GM19397 (cell line): ENCODE results near the gene GLDN.
"Not testable (repeated sequence)": the region's sequence is repeated elsewhere in the genome, so short reads cannot be mapped to it uniquely, and the experiment has no call there.

Experiments
- ATAC-seq: cut with Tn5 transposase; IDR thresholded peaks from one replicate; pipeline ENCODE4 v1.9.1; 2021; ENCODE audit warnings: mild to moderate bottlenecking, moderate library complexity; ENCODE audit not compliant: unreplicated experiment

The GLDN gene

DNA sequence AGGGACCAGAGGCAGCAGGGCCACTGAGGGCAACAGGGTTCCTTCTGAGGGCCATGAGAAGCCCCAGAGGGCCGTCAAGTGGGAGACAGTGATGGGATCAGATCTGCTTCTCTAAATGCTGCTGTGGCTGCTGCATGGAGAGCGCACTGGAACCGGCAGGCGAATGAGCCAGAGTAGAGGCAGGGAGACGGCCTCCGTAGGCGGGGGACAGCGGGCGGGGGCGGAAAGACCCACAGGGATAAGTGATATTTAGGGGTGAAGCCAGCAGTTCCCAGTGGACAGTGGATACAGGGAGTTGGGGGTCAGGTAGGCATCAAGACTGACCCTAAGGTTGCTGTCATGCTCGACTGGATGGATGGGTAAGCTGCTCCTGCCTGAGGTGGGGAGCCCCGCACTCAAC is 45.0 kb downstream of the GLDN start:
- ATAC-seq: no peak

DNA sequence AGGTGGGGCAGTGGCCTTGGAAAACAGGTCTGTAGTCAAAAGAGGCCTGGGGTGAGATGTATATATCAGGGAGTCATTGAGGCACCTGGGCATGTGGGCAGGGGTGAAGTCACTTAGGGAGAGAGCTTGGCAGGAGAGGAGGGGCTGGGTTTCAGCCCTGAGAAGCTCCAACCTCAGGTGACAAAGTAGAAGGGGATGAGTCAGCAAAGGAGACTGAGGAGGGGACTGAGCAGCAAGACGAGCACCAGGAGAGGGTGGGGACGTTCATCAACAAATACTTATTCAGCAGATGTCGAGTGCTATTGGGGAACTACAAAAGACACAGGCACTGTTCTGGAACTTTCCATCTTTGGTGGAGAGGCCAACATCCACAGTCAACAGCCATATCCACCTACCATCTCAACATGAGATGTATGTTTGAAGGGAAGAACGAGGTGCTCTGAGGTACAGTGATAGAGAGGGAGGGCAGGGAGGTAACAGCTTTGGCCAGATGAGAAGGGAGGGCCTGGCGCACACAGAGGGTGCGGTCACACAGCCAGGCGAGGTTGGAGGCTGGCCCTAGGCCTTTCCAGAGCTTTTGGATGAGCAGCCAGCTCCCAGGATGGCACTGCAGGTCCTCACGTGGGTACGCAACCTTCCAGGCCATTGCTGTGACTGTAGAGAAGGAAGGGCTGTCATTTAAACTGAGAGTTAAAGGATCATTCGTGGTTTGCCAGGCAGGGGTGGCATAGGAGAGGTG is 45.7 kb downstream of the GLDN start:
- ATAC-seq: no peak

DNA sequence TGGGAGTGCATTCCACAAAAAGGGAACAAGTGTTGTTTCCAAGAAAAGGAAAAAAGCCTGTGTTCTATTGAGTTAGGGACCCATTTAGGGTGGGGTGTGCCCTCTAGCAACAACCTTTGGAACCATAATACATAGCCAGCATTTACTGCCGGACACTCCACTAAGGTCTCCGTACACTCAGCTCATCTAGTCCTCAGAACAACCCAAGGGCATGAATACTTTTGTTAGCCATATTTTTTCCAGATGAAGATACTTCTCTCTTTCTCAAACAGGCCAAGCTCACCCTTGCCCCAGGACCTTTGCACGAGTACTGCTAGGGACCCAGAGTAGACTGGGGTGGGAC is 46.2 kb downstream of the GLDN start:
- no peak for ATAC-seq

DNA sequence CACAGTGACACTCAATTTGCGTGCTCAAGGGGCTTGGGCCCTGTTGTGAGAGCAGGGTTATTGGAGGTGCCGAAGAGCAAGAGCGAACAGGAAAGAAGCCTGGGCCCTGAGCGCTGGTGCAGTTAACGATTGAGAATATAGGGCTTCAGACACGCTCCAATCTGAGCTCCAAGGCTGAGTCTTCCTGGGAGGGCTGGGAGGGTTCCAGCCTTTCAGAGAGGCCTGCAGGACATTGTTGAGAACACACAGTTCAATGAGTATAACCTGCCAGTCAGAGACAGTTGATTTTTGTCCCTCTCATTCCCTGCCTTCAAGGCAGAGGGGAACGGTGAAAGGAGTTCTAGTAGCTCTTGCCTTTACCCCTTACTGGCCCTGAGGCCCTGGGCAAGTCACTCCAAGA is 47.3 kb downstream of the GLDN start:
- ATAC-seq: no peak

DNA sequence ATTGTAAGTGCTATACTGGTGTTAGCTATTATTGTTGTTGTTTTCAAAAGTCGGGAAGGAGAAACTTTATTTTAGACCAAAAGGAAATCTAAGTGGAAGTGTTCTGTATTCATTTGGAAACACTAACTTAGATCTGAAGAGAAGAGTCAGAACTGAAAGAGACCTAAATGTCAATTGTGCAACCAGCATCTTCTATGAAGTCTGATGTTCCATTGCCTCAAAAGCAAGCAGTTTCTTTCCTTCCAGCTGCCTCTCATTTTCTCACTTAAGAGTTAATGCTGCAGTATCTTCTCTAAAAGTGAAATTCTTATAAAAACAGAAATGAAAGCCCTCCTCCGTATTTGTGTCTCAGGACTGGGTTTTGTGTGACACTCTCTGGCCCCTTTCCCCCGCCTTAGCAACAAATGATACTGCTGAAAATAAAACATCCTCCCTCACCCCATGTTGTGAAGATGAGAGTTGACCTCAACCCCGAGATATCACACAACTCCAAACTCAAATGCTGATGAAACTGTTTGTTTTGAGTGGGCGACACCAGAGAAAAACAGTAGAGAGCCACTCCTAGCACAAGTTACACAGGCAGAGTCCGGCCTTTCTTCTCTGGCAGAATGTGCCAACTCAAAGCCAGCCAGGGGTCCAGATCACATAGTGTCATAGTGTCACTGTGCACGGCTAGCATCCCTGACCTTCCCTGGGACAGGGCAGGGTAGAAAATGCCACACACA is 48.9 kb downstream of the GLDN start:
- ATAC-seq: no peak

DNA sequence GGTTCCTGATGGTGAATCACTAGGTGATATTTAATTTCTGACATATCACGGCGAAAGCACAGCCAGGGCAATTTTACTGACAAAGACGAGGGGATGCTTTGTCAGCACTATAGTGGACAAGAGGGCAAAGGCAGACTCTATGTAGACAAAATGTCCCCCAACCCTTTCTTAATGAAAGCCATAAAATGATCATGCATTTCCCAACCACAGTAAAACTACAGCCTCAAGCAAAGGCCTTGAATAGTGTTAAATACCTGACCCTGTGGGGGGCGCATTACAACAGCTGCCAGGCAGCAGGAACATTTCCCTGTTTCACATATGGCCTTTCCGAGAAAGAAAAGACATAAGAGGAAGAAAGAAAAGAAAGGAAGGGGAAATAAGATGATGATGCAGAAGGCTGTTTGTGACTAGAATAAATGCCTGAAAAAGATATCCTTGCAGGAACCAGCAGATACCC is 49.5 kb downstream of the GLDN start:
- ATAC-seq: no peak

DNA sequence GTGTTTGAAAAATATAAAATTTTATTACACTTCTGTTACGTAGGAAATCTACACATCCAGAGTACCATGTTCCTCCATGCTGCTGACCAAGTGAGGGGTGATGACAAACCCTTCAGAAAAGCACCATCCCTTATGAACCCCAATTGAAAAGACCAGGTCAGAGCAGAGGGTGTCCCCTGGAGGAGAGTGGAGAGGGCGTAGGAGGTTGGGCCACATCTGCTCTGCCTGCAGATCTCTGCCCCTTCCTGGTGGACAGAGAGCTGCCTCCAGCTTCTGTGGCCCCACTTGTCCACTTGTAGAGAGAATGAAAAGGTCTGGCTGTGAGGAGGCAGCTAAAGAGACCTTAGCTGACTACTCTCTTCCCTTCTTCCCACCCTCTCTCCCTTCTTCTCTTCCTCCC is 55.5 kb downstream of the GLDN start:
- ATAC-seq: no peak

DNA sequence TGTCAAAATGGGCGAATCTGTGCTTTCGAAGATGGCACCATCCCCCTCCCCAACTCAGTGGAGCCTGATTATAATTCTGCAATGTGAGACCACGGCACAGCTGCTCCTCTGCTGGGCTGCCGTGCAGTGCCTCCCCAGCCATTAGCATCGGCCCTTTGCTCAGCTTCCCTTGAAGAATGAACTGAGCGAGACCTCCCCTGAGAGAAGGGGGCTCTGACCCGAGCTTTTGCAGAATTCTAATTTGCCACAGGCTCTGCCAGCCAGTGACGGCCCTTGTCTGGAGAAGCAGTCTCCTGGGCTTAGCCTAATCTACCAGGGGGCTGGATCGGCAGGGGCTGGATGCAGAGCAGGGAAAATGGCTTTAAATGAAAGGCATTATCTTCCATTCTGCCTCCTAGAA is 57.2 kb downstream of the GLDN start:
- ATAC-seq: no peak

DNA sequence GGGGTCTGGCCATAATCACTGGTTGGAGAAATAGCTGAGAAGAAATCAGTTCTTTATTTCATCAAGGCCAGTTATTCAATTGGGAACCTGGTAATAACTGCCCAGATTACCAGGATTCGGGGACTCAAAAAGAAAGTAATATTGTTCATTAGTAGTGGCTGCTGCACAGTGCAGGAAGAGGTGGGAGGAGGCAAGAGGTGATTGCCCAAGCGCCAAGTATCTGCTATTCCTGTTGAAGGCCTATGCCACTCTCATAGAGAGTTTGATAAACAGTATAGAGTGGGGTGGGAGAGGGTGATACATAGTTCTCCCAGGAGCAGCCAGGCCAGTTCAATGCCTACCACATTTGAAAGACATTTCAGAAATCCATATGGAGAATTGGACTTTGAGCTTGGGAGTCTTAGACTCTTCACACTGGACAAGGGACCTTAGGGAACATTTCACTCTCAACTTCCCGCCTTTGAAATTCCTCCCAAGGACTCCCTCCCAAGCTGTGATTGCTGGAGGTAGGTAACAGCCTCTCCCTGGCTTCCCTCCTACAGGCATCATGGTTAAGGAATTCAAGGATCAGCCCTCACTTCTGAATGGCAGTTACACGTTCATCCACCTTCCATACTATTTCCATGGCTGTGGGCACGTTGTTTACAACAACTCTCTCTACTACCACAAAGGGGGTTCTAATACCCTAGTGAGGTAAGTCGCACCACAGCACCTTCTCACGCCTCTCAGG is 59.8 kb downstream of the GLDN start:
- no peak for ATAC-seq

DNA sequence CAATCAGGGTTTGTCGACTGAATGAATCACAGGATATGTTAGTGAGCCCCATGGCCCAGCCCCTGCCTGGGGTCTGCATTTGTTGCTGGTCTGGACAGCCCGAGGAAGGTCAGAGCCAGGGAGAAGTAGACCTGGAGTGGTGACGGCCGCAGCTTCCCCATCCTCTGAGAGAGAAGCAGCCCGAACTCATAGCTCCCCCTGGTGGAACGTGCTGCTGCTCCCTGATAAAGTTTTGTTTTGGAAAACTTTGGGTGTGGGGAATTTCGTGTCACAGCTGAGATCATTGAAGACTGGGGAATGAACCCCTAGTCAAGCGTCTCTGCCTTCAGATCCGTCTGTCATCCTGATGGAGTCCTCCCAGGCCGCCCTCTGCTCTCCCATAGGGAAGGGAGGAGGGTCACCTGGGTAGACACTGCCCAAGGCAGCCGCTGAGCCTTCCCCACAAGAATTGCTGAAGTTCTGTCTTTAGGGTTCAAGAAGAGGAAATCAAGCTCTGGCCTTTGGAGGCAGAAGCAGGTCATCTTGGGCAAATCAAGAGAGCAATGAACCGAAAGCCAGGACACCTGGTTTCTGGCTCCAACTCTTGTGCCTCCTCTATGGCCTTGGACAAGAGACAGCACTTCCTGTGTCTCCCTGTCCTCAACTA is 60.5 kb downstream of the GLDN start:
- ATAC-seq: no peak

DNA sequence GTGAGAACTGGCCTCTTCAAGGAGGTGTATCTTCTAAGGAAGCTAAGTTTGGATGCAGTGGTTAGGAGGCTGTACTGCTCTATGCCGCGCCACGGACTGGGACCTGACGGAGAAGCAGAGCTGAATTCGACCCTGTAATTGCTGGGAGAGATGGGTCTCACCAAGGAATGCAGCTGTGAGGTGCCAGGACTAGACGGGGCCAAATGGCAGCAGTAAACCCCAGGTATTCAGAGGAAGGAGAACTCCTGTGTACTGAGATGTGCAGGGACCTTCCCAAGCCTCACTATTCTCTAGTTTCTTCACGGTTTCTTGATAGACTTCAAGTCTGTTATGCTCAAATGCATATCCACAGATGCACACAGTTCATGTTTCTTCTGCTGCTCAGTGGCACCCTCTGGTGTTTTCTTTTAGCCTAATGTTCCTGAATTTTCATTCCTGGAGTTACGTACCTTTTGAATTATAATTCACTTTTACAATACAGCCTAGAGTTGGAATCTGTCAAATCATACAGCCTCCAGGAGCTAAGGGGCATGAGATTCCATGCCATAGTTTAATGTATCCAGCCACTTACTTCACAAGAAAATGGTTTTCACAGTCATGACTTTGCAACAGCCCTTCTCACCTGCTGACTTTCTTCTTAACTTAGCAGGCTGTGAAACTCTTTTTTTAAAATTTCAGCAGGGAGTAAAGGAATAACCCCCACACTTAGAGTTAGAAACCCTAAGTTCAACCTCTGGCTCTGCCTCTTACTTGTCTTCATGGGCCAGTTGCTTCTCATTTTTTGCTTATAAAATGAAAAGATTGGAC is 61.8 kb downstream of the GLDN start:
- ATAC-seq: no peak

DNA sequence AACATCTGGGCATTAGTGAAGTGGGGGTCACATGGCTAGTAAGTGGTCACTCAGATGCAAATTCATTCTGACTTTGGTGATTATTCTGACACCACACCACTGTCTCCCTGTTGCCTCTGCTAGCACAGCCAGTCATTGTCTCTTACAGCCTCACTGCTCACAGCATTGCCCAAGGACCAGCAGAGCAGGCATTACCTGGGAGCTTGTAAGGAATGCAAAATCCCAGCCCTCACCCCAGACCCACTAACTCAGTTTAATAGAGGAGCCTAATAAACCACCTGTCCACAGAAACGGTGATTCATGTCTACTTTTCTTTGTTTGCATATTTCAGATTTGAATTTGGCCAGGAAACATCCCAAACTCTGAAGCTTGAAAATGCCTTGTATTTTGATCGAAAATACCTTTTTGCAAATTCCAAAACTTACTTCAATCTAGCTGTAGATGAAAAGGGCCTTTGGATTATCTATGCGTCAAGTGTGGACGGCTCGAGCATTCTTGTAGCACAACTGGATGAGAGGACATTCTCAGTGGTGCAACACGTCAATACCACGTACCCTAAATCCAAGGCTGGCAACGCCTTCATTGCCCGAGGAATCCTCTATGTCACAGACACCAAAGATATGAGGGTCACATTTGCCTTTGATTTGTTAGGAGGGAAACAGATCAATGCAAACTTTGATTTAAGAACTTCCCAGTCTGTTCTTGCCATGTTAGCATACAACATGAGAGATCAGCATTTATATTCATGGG is 62.7 kb downstream of the GLDN start:
- ATAC-seq: no peak

DNA sequence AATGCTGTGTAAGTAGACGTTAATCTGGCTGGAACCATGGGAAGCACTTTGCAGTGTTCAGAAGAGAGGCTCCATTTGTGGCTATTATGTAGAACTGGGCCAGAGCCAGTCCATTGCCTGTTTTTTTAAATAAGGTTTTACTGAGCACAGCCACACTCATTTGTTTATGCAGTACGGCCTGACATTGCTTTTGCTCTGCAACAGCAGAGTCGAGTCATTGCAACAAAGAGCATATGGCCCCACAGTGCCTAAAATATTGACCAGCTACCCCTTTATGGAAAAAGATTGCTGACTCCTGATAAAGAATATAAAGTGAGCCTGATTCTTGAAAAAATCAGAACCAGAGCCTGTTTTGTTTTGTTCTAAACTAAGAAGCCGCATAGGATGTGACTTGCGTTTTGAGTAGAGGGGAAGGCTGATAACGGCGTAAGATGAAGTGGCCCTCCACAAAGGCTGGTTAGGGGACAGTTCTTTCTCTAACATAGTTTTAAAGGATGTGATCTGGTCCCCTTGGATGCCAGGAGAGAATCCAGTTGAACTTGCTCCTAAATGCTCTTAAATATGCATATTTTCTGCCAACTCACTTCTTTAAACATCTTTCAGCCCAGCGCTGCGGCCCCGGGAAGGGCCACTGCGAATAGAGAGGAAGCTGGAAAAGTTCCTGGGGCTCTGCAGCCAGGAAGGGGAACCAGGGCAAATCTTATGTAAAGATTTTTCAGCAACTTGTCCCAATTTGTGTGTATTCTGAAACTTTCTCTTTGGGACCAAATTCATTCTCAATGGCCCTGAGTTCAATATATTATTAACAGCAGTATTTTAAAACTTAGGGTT is 64.5 kb downstream of the GLDN start:
- ATAC-seq: no peak

DNA sequence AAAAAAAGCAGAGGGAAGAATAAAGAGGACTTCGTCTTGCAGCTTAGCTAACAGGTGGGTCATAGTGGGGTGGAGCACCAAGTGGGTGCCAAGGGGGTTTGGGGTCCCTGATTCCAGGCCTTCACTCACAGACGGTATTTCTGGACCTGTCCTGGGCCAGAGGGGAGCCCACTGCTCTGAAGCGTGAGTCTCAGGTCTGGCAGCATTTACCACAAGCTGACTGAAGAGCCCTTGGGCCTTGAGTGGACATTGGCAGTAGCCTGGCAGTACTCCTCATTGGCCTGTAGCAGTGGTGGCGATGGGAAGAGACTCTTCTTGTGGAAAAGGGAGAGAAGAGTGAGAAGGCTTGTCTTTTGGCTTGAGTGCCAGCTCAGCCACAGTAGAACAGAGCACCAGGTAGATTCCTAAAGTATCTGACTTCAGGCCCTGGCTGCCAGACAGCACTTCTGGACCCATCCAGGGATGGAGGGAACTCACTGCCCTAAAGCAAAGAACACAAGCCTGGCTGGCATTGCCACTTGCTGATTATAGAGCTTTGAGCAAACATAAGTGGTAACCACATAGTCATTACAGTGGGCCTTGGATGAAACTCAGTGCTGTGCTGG is 72.9 kb downstream of the GLDN start:
- ATAC-seq: no peak

DNA sequence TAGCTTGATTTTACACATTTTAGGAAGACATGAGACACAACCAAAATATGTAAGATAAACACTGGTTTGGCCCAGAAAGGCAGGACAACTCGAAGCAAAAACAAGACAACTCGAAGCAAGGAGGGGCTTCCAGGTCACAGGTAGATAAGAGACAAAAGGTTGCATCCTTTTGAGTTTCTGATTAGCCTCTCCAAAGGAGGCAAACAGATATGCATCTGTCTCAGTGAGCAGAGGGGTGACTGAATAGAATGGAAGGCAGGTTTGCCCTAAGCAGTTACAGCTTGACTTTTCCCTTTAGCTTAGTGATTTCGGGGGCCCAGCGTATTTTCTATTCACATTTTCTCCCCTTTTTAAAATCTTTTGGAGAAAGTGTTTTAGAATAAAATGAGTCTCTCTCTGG is 74.7 kb downstream of the GLDN start:
- ATAC-seq: no peak

DNA sequence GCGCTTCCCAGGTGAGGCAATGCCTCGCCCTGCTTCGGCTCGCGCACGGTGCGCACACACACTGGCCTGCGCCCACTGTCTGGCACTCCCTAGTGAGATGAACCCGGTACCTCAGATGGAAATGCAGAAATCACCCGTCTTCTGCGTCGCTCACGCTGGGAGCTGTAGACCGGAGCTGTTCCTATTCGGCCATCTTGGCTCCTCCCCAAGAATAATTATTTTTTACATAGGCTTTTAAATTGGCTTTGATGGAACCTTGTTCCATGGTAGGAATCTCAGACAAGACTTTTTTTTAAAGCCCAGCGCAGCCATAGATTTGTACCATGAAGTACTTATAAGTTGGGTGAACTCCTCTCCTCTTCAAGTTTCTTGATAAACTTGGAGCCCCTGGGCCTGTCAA is 81.6 kb downstream of the GLDN start:
- not testable (repeated sequence) for ATAC-seq

DNA sequence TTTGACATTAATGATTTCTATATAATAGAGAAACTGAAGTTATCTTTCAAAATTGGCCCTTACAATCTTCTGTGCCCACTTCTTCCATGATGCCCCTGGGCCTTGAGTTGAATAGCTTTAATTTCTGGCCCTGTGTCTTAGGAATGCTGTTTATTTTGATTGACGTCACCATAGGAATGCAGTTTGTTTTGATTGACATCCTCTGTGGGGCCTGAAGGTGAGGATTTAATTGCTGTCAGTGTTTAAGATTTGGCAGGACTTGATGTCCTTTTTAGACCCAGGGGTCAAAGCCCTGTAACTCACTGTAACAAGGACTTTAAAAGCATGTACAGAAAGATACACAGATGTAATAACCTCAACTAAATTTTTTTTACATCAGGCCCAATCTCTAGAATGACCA is 83.3 kb downstream of the GLDN start:
- ATAC-seq: no peak

DNA sequence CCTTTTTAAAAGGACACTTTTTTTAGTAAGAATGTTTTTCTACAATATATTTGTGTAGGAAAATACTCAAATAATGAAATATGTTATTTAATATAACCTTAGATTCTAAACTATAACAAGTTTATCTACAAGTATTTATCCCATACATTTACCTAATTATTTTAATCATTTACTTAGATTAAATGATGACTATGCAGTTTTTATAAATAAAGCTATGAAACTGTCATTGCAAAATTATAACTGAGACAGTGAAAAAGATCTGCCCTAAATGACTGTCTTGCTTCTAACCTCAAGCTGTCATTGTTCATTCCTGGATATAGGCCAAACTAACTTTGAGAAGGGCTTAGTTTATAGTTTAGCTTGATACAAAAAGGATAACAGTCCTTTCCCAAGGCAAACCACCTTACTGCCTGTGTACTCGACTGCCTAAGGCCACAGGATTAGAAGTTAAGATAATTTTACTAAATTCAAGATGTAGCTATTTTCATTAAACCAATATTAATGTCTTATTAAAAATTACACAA is 84.1 kb downstream of the GLDN start:
- ATAC-seq: no peak
